Measurements from ENCODE around the gene FAM90A1.
"Not testable (repeated sequence)": the region's sequence is repeated elsewhere in the genome, so short reads cannot be mapped to it uniquely, and the experiment has no call there.

The FAM90A1 gene, protein sequence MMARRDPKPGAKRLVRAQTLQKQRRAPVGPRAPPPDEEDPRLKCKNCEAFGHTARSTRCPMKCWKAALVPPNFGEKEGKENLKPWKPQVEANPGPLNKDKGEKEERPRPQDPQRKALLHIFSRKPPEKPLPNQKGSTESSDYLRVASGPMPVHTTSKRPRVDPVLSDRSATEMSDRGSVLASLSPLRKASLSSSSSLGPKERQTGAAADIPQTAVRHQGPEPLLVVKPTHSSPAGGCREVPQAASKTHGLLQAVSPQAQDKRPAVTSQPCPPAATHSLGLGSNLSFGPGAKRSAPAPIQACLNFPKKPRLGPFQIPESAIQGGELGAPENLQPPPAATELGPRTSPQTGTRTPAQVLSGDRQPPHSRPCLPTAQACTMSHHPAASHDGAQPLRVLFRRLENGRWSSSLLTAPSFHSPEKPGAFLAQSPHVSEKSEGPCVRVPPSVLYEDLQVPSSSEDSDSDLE

GRCh38 chr12:8226992-8227731, at the start of gene FAM90A1:
TSS of gene FAM90A1 (minus strand) at chr12:8227618. CDS start at chr12:8224832, 2,786 bp downstream.
- FAIRE-seq: not testable (repeated sequence)

DNA sequence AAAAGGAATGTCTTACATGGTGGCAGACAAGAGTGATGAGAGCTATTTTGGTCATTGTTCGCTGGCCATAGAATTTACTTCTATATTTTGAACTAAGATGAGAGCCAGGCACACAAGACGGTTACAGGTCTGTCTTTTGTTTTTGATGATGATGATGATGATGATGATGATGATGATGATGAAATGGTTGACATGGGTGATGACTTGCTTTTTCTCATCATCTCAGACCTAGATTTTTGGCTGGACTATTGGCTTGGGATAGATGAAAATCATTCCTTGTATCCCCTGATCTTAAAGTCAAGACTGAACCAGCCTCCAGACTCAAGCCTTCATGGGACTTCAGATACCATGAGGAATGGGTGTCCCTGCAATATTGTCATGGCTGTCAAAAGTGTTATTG, 49.0 kb upstream of the FAM90A1 start:
- FAIRE-seq: not testable (repeated sequence)

DNA sequence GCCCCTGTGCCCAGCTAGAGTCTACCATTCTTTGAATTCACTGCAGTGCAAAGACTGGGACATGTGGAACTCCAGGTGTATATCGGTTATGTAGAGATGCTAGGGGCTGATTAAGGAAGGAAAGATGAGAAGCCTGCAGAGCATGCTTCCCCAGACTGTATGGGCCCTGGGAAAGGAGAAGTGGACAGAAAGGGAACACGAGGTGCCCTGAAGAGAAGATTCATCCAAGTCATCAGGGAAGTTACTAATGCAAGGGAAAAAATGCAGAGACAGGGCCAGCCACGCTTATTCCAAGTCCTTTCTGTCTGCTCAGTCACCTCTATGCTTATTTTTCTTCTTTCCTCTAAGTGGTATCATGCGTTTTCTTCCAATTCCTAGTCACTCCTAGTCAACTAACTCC, 39.3 kb upstream of the FAM90A1 start:
- not testable (repeated sequence) for FAIRE-seq

- FAIRE-seq: not testable (repeated sequence)
Measured at GRCh38 chr12:8264236-8264635, 36.8 kb upstream of the FAM90A1 start.

- FAIRE-seq: not testable (repeated sequence)
Measured at GRCh38 chr12:8261111-8261554, 33.7 kb upstream of the FAM90A1 start.

DNA sequence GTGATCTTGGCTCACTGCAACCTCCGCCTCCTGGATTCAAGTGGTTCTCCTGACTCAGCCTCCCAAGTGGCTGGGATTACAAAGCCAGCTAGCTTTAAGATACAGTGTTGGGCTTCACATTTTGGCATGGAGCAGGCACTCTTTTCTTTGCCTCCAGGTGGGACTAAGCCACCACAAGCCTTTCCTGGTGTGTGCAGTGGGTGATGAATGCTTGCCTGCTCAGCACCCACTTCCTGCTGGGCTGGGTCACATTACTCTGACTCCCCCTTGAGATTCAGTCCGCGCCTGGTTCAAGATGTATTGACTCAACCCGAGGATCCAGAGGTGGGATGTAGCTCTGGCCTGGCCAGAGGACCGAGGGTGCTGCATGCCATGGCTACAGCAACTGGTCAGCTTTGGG, 28.9 kb upstream of the FAM90A1 start:
- FAIRE-seq: not testable (repeated sequence)

GRCh38 chr12:8254705-8255104, 27.3 kb upstream of the FAM90A1 start:
- FAIRE-seq: not testable (repeated sequence)

DNA sequence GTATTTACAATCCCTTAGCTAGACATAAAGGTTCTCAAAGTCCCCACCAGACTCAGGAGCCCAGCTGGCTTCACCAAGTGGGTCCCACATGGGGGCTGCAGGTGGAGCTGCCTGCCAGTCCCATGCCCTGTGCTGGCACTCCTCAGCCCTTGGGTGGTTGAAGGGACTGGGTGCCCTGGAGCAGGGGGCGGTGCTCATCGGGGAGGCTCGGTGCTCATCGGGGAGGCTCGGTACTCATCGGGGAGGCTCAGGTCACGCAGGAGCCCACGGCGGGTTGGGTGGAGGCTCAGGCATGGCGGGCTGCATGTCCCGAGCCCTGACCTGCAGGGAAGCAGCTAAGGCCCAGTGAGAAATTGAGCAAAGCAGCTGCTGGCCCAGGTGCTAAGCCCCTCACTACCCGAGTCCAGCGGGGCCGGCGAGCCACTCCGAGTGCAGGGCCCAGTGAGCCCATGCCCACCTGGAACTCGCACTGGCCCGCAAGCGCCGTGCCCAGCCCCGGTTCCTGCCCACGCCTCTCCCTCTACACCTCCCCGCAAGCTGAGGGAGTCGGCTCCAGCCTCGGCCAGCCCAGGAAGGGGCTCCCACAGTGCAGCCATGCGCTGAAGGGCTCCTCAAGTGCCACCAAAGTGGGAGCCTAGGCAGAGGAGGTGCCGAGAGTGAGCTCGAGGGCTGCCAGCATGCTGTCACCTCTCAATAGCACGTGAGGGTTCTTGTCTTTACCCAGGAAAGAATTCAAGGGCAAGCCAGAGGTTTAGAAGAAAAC, 24.8 kb upstream of the FAM90A1 start:
- FAIRE-seq: not testable (repeated sequence)

GRCh38 chr12:8251616-8252015, 24.2 kb upstream of the FAM90A1 start:
- FAIRE-seq: not testable (repeated sequence)

GRCh38 chr12:8246941-8247535, 19.6 kb upstream of the FAM90A1 start:
- not testable (repeated sequence) for FAIRE-seq

DNA sequence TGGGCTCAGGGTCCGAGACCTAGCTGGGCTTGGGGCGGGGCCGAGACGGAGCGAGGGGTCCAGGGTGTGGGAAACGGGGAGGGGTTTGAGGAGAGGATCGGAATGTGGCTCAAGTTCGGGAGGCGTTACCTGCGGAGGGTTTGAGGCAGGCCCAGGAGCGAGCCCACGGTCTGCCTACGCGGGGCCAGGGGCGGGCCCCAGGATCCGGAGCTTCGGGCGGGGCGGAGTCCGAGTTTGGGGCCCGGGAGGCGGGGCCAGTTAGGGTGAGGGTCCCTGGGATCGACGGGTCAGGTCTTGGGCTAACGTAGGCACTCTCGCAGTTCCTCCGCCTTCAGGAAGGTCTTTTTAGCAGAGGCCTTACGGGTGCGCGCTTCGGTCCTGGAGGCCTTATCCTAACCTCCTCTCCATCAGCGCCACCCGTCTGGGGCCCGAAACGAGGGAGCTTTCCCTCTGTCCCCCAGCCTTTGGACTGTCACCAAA, 16.3 kb upstream of the FAM90A1 start:
- not testable (repeated sequence) for FAIRE-seq

DNA sequence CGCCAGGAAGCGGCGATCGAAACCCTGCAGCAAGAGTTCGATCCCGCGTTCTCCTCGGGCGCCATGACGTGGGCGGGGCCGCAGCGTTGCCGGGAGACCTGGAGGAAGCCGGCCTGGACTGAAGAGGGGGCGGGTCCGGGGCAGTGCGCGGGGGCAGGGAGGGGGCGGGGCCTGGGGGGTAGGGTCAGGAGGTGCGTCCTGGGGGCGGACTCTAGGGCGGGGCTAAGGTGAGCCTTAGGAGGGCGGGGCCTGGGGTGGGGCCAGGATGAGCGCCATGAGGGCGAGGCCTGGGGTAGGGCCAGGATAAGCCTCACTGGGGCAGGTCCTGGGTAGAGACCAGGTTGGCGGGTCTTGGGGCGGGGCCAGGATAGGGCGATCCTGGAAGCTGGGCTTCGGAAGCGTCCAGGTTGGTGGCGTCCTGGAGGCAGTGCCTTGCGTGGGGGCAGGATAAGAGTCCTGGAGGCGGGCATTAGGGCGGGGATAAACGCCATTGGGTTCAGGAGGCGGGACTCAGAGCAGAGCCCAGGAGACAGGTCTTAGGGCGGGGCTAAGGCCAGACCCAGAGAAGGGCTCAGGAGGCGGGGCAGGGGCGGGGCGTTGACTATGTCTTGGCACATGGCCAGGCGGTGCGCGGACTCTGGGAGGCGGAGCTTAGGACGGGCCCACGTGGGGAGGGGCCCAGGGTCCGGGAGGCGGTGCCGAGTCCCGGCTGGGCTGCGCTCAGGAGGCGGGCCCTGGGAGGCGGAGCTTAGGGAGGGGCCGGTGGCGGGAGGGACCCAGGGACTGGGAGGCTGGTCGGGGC, 15.7 kb upstream of the FAM90A1 start:
- peak; percentile 99 for FAIRE-seq

GRCh38 chr12:8242622-8242879, 15.1 kb upstream of the FAM90A1 start:
- not testable (repeated sequence) for FAIRE-seq

DNA sequence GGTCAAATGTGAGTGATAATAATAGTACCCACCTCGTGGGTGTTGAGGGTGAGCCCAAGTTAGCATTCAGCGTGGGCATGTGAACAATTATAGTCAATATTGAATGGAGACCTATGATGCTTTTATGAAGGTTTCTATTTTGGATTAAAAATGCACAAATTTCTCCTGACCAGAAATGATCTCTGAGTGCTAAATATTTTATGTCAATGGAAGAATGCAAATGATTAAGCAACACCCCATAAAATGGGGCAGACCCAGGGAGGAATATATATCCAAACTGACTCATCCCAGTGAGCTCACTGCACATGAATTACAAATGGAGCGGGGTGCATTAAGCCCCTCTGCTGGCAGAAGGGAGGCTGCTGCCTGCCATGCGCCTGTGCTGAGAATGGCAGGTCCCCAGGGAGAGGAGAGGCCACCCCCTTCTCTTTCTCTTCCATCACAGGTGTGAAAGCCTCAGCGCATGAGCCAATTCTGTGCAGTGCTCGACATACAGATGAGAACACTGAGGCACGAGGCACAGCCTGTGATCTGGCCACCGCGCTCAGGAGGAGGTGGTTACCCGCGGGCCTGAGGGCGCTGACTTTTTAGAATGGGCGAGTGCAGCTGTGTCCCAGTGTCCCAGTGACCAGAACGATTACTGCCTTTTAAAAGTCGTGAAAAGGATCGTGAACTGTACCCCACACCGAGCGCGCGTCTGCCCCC, 14.7 kb upstream of the FAM90A1 start:
- FAIRE-seq: not testable (repeated sequence)

DNA sequence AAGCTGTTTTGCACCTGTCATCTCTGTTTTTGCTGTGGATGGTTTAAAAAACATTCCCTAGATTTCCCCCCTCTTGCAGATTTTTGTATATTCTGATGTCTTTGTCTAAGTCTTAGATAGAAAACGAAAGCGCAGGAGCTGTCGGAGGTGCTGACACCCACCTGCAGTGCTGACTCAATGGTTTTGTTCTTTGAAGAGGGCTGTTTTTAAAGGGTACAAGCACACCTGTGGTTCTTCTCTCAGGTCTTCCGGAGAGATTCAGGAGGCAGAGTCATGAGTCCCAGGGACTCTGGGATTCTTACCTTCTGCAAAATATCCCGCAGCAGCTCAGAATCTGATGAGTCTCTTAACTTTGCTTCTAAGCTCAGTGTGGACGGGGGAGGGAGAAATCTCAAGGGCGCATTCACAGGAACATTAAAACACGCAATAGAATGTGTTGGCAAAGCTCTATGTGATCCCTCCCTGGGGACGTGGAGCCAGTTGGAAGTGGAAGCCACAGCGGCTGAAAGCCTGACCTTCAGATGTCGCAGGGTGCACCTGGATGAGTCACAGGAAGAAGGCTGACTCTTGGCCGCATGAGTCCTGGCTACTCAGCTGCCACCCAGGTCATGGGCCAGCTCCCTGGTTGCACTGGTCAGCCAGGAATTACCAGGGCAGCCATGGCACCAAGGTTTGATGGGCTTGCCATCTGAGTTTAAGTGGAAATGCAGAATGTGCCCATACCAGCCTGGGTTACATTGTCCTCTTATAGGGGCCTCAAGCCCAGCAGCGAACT, 13.1 kb upstream of the FAM90A1 start:
- not testable (repeated sequence) for FAIRE-seq

GRCh38 chr12:8237031-8237430, 9.6 kb upstream of the FAM90A1 start:
- not testable (repeated sequence) for FAIRE-seq

GRCh38 chr12:8235316-8236157, 8.1 kb upstream of the FAM90A1 start:
- not testable (repeated sequence) for FAIRE-seq

DNA sequence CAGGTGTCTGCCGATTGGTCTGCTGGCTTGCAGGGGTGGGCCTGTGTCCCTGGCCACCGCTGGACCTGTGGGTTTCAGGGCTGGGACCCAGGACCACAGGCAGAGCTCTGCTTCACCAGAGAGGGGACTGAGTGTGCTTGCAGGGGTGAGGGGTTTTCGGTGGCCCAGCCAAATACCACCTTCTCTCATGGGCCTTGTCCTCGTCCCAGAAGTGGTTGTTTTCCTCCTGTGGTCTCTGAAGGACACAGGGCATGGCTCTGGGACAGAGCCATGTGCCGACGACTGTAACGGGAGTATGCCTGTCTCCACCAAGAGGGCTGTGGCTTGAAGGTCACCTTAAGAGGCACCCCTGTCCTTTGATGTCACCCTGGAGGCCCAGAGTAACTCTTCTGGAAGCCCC, 7.3 kb upstream of the FAM90A1 start:
- FAIRE-seq: not testable (repeated sequence)

- FAIRE-seq: not testable (repeated sequence)
Measured at GRCh38 chr12:8233935-8234495, 6.6 kb upstream of the FAM90A1 start.
